ENCODE data around the gene DOK3.

DNA sequence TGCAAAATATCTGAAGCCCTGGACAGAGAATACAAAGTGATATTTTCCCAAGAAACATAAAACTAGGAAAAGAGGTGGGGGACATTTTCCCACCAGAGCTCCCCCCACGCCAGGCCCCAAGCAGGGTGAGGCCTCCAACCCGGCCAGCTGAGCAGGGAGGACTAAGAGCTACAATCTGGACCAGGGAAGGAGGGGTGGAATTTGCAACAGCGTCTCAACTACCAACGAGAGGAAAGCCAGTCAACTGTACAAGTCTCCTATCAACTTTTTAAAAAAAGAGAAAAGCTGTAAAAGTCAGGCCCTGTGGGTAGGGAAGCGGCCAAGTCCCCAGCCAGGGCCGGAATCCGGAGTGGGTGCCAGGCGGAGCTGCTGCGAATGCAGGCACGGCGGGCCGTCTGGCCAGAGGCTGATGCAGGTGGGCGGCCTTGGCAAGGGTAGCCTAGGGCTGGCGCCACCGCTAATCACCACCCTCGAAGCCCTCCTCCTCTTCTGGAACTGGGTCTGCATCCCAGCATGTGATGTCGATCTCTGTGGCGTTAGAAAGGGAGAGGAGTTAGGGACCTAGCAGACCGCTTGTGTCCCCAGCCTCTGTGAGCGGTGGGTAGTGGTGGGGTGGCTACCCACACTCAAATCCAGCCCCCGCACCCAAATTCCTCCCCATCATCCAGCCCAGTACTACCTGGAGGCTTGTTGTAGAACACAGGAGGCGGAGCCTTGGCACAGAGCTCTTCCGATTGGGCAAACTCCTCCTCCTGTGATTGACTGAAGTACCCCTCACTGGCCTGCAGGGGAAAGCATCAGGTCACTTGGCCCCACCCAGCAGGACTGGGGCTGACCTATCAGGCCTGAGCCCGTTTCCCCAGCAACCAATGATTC, 52.4 kb downstream of the DOK3 start:
- TF ChIP-seq CTCF (IDR thresholded peaks at IDR 0.05; ENCODE audit: insufficient read depth, low read length, poor library complexity, severe bottlenecking): no peak
- TF ChIP-seq EZH2phosphoT487 (conservative IDR thresholded peaks at IDR 0.05; ENCODE audit: low read length): no peak

Measured in SU-DHL-6 (cell line).